ENCODE results near the gene CTSK.

CTSK gene

GRCh38 chr1:150751443-150751842 lies 56.6 kb downstream of the CTSK start:
- DNase-seq, result no peak

DNA sequence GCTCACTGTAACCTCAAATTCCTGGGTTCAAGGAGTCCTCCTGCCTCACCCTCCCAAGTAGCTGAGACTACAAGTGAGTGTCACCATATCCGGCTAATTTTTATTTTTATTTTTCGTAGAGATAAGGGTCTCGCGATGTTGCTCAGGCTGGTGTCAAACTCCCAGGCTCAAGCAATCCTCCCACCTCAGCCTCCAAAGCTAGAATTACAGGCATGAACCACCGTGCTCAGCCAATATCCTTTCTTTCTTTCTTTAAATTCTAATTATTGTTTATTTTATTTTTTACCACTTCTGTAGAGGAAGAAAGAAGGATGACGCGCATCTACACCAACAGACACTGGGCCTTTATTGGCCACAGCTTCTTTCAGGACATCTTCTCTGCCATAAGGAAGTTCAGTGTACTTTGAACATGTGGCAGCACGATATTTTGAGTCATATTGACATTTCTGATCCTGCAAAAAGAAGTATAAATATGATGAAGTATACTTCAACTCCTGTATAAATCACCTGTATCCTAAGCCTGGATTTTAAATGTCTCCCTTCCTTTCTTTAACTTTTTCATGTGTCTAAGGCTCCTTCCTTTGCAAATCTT lies 58.2 kb downstream of the CTSK start:
- no peak for DNase-seq

GRCh38 chr1:150748878-150749719 lies 59.0 kb downstream of the CTSK start:
- no peak for DNase-seq

All from SW 1271 (cell line).